WI38 (cell line): Measurements from ENCODE around the gene NEMP1.
A peak's percentile ranks its signal among the peaks of the same experiment; 100 is the strongest.
"Not testable (repeated sequence)": the region's sequence is repeated elsewhere in the genome, so short reads cannot be mapped to it uniquely, and the experiment has no call there.

Experiments used
- H3K4me3 ChIP-seq: 2 replicates; pipeline ENCODE4 v1.5.1; 2011; ENCODE audit warnings: low read depth, mild to moderate bottlenecking, control low read depth, low read length
- CTCF ChIP-seq: IDR thresholded peaks from 2 replicates; pipeline ENCODE4 v1.5.1; 2012; ENCODE audit warnings: low read depth, mild to moderate bottlenecking, control low read depth, low read length

The NEMP1 gene

GRCh38 chr12:57072661-57073060 lies 5.9 kb downstream of the NEMP1 start:
- H3K4me3 ChIP-seq, result no peak overlapping the region
- TF ChIP-seq CTCF, result no peak

- peak; percentile 77 for TF ChIP-seq CTCF
- no peak overlapping the region for H3K4me3 ChIP-seq
Measured at GRCh38 chr12:57069523-57069922, 9.1 kb downstream of the NEMP1 start.

- H3K4me3 ChIP-seq, result no peak overlapping the region
- no peak for TF ChIP-seq CTCF
Measured at GRCh38 chr12:57066245-57066644, 12.3 kb downstream of the NEMP1 start.

GRCh38 chr12:57063991-57064685 lies 14.5 kb downstream of the NEMP1 start:
- no peak overlapping the region for H3K4me3 ChIP-seq
- TF ChIP-seq CTCF, result no peak

GRCh38 chr12:57058454-57058853 lies 20.1 kb downstream of the NEMP1 start:
- TF ChIP-seq CTCF, result no peak
- no peak overlapping the region for H3K4me3 ChIP-seq

GRCh38 chr12:57057067-57057751 lies 21.4 kb downstream of the NEMP1 start:
- no peak overlapping the region for H3K4me3 ChIP-seq
- TF ChIP-seq CTCF, result no peak

GRCh38 chr12:57055824-57056223 lies 22.8 kb downstream of the NEMP1 start:
- no peak overlapping the region for H3K4me3 ChIP-seq
- no peak for TF ChIP-seq CTCF

GRCh38 chr12:57053901-57054300 lies 24.7 kb downstream of the NEMP1 start:
- H3K4me3 ChIP-seq, result not testable (repeated sequence)

- not testable (repeated sequence) for H3K4me3 ChIP-seq
Measured at GRCh38 chr12:57053146-57053545, 25.4 kb downstream of the NEMP1 start.
